AG08395 (cell line): Measurements from ENCODE around the gene CHRNA4.

Experiments
- DNase-seq: peaks from one replicate; pipeline ENCODE4 v3.0.0; 2012; ENCODE audit warnings: mixed read lengths, low spot score

Gene CHRNA4

GRCh38 chr20:63333241-63333836 is 27.8 kb downstream of the CHRNA4 start:
- DNase-seq, result no peak

GRCh38 chr20:63332488-63333240 is 28.5 kb downstream of the CHRNA4 start:
- no peak for DNase-seq

- no peak for DNase-seq
Observed at GRCh38 chr20:63331741-63332400, 29.3 kb downstream of the CHRNA4 start.

DNA sequence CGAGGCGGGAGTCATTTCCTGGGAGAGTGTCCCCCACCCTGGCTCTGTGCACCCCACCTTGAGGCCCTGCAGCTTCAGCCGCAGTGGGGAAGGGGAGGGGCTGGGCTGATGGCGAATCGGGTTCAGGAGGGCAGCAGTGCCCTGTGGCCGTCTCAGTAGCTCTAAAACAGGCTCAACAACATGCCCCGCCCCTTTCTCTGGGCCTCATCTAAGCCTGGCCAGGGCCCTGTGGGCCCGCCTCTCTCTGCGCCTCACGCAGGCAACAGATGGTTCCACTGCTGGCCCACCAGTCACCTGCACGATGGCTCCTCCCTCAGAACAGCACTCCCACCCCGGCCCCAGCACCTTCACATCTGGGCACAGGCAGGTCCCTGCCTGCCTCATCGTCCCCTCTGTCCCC is 30.2 kb downstream of the CHRNA4 start:
- no peak for DNase-seq

DNA sequence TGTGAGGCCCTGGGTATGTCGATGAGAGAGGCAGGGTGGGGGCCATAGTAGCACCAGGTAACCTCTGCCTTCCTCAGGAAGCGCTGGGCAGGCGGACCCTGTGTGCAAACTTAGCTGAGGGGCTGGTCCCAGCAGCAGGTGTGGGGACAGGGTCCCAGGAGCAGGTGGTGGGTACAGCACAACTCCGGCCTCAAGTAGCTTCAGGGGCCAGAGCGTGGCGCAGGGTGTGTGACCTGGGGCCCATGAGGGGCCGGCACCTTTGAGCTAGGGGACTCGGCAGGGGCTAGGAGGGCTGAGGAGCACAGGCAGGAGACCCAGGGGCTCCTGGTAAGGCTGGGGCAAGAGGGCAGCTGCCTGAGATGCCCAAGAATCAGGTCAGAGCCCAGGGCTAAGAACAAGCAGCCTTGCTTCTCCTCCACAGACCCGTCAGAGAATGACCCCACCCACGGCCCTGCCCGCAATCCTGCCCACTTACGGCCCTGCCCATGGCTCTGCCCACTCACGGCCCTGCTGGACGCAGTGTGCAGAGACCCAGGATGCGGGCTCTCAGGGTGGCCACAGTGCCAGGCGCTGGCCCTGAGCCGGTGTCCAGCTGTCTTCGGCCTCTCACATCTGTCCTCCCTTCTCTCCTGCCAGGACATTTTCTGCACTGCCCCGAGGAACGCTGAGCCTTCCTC is 30.9 kb downstream of the CHRNA4 start:
- DNase-seq, result no peak

- DNase-seq, result no peak
Observed at GRCh38 chr20:63329331-63330083, 31.6 kb downstream of the CHRNA4 start.

DNA sequence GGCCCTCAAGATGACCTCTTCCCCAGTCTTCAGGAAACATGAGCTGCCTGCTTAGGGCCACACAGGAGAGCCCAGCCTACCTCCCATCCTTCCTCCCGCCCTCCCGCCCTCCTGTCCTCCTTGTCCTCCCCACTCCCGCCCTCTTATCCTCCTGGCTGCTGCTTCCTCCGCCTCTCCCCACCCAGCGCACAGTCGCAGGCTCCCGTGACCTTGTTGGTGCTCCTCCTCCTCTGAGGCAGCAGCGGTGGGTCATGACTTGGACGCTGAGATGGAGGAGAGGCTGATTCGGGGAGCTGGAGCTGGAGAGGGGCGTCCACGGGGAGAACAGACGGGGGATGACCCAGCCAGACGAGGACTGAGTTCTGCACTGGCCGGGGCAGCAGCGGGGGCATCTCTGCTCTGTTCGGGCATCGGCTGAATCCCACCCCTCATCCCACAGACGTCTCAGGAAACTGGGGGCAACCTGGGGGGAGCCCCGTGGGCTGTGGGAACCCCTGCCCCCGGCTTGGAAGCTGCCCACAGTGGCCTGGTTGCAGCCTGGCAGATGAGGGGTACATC is 32.4 kb downstream of the CHRNA4 start:
- no peak for DNase-seq

- DNase-seq, result no peak
Observed at GRCh38 chr20:63328026-63328700, 33.0 kb downstream of the CHRNA4 start.

- no peak for DNase-seq
Observed at GRCh38 chr20:63327231-63327745, 33.9 kb downstream of the CHRNA4 start.

GRCh38 chr20:63326314-63327230 is 34.6 kb downstream of the CHRNA4 start:
- no peak for DNase-seq

GRCh38 chr20:63325554-63326313 is 35.4 kb downstream of the CHRNA4 start:
- no peak for DNase-seq

GRCh38 chr20:63325021-63325471 is 36.1 kb downstream of the CHRNA4 start:
- DNase-seq, result no peak

GRCh38 chr20:63323357-63323981 is 37.7 kb downstream of the CHRNA4 start:
- no peak for DNase-seq

DNA sequence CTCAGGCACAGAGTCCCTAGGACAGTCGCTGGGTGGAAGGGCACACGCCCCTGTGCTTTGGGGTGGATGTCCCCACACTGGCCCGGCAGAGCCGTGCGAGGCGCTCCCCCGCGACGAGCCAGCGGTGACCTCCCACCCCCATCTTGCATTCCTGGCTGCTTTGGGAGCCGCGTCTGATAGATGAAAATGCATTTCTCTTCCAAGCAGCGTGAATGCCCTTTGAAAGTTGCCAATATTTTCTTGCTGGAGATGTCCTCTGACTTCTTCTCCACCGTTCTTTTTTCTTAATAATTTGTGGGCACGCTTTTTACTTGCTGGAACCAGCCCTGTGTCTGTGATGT is 38.2 kb downstream of the CHRNA4 start:
- DNase-seq, result no peak

- DNase-seq, result no peak
Observed at GRCh38 chr20:63322146-63322932, 38.8 kb downstream of the CHRNA4 start.

DNA sequence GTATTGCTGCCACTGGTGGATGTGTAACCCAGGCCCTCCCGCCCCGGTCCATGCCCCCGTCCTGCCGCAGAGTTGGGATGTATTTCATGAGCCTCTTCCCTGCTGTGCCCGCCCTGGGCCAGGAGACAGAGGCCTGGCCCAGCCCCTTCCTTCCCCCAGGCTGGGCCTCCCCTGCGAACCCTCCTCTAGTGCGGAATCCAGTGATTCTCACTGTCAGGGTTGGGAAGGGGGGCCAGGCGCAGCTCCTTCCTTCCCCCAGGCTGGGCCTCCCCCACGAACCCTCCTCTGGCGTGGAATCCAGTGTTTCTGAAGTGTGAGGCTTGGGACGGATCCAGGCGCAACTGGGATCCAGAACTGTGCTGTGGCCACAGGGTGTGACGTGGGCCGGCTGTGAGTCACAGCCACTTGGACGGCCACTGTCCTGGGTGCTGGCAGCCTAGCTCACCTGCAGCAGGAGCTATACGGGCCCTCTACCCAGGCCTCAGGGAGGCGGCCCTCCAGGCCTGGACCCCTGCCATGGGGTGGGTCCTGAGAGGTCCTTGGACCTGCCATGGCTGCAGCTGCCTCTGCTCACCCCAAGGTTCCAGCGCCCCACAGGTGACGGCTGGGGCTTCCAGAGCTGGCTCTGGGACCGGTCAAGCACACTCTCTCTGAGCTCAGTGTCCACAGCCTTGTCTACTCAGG is 39.9 kb downstream of the CHRNA4 start:
- DNase-seq, result peak; percentile 64

DNA sequence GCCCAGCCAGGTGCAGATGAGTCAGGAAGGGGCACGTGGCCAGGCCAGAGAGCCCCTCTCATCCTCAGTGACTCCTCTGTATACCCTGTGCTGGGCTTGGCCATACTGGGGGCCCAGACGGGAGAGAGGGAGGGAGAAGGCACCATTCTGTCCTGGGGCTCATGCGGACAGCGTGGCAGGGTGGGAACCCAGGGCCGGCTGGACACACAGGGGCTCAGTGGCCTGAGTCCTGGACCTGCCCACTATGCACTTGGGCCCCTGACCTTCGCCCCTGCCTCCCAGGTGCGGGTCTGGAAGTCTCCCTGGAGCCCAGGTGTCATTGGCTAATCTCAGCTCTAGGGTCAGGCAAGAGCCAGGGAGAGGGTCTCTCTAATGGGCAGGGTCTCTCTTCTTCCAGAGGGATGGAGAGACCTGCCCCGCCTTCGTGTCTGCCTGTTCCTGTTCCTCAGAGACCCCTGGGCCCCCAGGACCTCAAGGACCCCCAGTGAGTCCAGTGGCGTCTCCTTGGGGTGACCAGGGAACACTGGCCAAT is 40.5 kb downstream of the CHRNA4 start:
- DNase-seq, result no peak
